ENCODE results near the gene CREBBP. TPM values are rescaled to one million over a fixed set of nuclear protein-coding genes. Genes with fewer than 3 reads are reported as not detected.

The CREBBP gene
- total and polyA plus RNA-seq, 9 of the 15 experiments (the other 6 are each of a cell fraction or from before 2014, with no cell fraction given): 0.70 to 24.8 (median 5.6) TPM

DNA sequence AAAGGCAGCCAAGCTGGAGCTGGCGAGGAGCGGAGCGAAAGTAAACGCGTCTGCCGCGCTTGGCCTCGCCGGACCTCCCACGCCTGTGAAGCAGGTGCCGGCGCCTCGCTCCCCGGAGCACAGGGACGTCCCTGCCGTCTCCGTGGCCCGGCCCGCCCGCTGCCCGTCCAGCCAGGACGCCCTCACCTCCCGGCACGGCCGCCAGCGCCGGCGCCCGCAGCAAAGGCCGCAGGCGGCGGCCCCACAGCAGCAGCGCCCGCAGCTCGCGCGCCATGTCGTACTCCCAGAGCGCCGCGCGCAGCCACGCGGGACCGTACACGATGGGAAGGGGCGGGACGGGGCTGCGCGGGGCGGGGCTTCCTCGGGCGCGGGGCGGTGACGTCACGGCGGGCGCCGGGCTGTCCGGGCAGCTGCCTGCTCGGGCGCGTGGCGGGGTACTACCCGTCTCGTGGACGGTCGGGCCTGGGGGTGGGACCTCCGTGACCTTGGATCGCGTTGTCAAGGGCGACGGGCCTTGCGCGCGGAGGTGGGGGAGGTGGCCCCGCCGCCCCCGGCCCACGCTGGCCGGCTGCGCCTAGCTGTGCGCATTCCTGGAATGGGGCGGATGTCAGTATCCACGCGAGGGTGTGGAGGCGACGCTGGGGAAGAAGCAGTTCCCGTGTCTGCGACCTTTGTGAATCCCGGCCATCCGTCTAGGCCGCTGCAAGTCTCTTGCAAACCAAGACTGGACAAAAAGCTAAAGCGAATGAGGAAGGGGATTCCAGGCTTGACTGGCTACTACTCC lies 163.1 kb downstream of the CREBBP start, which contains the start of gene TRAP1 (continued):
- TF ChIP-seq RBM22 (IDR thresholded peaks at IDR 0.05; ENCODE audit: low read depth, low read length, poor library complexity, severe bottlenecking) (peak; percentile 43), ATF2 (CRISPR knock-in tag; IDR thresholded peaks at IDR 0.05) (peak; percentile 82; the same call in 1 of the 2 replicates), SAP30 (IDR thresholded peaks at IDR 0.05; ENCODE audit: borderline replicate concordance, insufficient read depth, low read depth, low read length, poor library complexity, severe bottlenecking) (peak; percentile 46), ZNF589 (CRISPR knock-in tag; IDR thresholded peaks at IDR 0.05; ENCODE audit: low read depth) (no peak), KAT7 (CRISPR knock-in tag; IDR thresholded peaks at IDR 0.05; ENCODE audit: borderline replicate concordance) (no peak), BACH1 (tag; IDR thresholded peaks at IDR 0.05) (no peak), ZBTB11 (CRISPR knock-in tag; IDR thresholded peaks at IDR 0.05) (no peak), NR2F6 (CRISPR knock-in tag; IDR thresholded peaks at IDR 0.05) (no peak), ZNF77 (CRISPR knock-in tag; IDR thresholded peaks at IDR 0.05) (no peak), BDP1 (IDR thresholded peaks at IDR 0.05; ENCODE audit: insufficient read depth, insufficient read length) (no peak), NCOA2 (IDR thresholded peaks at IDR 0.05; ENCODE audit: partially characterized antibody in 2 of 2) (peak in 1 of 2 experiments; percentile 55), ZNF316 (IDR thresholded peaks at IDR 0.05) (no peak), ZSCAN32 (CRISPR knock-in tag; IDR thresholded peaks at IDR 0.05) (no peak), HDAC1 (IDR thresholded peaks at IDR 0.05) (peak in 1 of 2 experiments; percentile 94; a peak in 2 of 4 replicates), SRF (CRISPR knock-in tag; IDR thresholded peaks at IDR 0.05) (no peak), SREBF1 (IDR thresholded peaks at IDR 0.05; ENCODE audit: borderline replicate concordance, low read depth, low read length) (no peak), NFYB (IDR thresholded peaks at IDR 0.05; ENCODE audit: extremely low read depth, insufficient read length) (no peak), ZBTB8A (IDR thresholded peaks at IDR 0.05; ENCODE audit: partially characterized antibody) (no peak), ZNF780A (CRISPR knock-in tag; IDR thresholded peaks at IDR 0.05) (no peak), IRF2 (CRISPR knock-in tag; IDR thresholded peaks at IDR 0.05) (no peak), HNRNPUL1 (IDR thresholded peaks at IDR 0.05; ENCODE audit: low read length) (no peak)
- TF ChIP-seq, protein P1, sequence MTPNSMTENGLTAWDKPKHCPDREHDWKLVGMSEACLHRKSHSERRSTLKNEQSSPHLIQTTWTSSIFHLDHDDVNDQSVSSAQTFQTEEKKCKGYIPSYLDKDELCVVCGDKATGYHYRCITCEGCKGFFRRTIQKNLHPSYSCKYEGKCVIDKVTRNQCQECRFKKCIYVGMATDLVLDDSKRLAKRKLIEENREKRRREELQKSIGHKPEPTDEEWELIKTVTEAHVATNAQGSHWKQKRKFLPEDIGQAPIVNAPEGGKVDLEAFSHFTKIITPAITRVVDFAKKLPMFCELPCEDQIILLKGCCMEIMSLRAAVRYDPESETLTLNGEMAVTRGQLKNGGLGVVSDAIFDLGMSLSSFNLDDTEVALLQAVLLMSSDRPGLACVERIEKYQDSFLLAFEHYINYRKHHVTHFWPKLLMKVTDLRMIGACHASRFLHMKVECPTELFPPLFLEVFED (CRISPR knock-in tag; conservative IDR thresholded peaks at IDR 0.05): 0 out of 2 replicates have a peak, but pooled peaks have one; percentile 77

Measured in K562 (cell line).